Hematopoietic multipotent progenitor cell treated with erythropoietin and hydrocortisone succinate and interleukin-3 and kit ligand, for 17 days (in vitro differentiated cells): ENCODE data around the gene MAN1A2.
A peak's percentile ranks its signal among the peaks of the same experiment; 100 is the strongest.

Experiments used
- DNase-seq: peaks from one replicate; pipeline ENCODE4 v3.0.0-alpha.2; 2015; ENCODE audit warnings: low spot score

Gene MAN1A2

GRCh38 chr1:117359561-117360289 lies 7.5 kb upstream of the MAN1A2 start:
- DNase-seq: no peak

GRCh38 chr1:117362986-117363385 lies 4.3 kb upstream of the MAN1A2 start:
- DNase-seq: no peak

GRCh38 chr1:117363571-117364048 lies 3.6 kb upstream of the MAN1A2 start:
- no peak for DNase-seq

GRCh38 chr1:117364240-117364639 lies 3.0 kb upstream of the MAN1A2 start:
- no peak for DNase-seq

- peak; percentile 9 for DNase-seq
Measured at GRCh38 chr1:117365350-117366176, 1.7 kb upstream of the MAN1A2 start.

GRCh38 chr1:117366177-117367045 lies 838 bp upstream of the MAN1A2 start:
- peak; percentile 77 for DNase-seq

GRCh38 chr1:117368116-117369108 lies 1.2 kb downstream of the MAN1A2 start:
- peak; percentile 57 for DNase-seq

- DNase-seq: no peak
Measured at GRCh38 chr1:117370071-117370470, 2.8 kb downstream of the MAN1A2 start.

- DNase-seq: no peak
Measured at GRCh38 chr1:117370509-117370908, 3.3 kb downstream of the MAN1A2 start.

GRCh38 chr1:117371441-117372151 lies 4.3 kb downstream of the MAN1A2 start:
- DNase-seq: no peak

GRCh38 chr1:117372863-117373412 lies 5.7 kb downstream of the MAN1A2 start:
- no peak for DNase-seq

GRCh38 chr1:117373932-117374331 lies 6.7 kb downstream of the MAN1A2 start:
- DNase-seq: no peak

GRCh38 chr1:117375327-117375726 lies 8.1 kb downstream of the MAN1A2 start:
- DNase-seq: no peak

- no peak for DNase-seq
Measured at GRCh38 chr1:117387060-117387633, 19.9 kb downstream of the MAN1A2 start.

- no peak for DNase-seq
Measured at GRCh38 chr1:117388328-117388727, 21.1 kb downstream of the MAN1A2 start.

GRCh38 chr1:117389284-117389683 lies 22.0 kb downstream of the MAN1A2 start:
- DNase-seq: no peak

- DNase-seq: no peak
Measured at GRCh38 chr1:117389779-117390178, 22.5 kb downstream of the MAN1A2 start.

- no peak for DNase-seq
Measured at GRCh38 chr1:117392771-117393170, 25.5 kb downstream of the MAN1A2 start.

- DNase-seq: no peak
Measured at GRCh38 chr1:117396074-117396473, 28.8 kb downstream of the MAN1A2 start.

- DNase-seq: no peak
Measured at GRCh38 chr1:117396636-117397035, 29.4 kb downstream of the MAN1A2 start.
